H1 (cell line): ENCODE measurements around the gene SERPINE2. TPM values are rescaled to one million over a fixed set of nuclear protein-coding genes. Genes with fewer than 3 reads are reported as not detected.

ENCODE experiments used
- BACH1 ChIP-seq: IDR thresholded peaks from 2 replicates; pipeline ENCODE4 v1.6.1; 2012; ENCODE audit warnings: low read length, improper control_type of control experiment
- CEBPB ChIP-seq: IDR thresholded peaks from 2 replicates; pipeline ENCODE4 v1.6.1; 2012; ENCODE audit warnings: low read depth, low read length
- CHD1 ChIP-seq: IDR thresholded peaks from 2 replicates; pipeline ENCODE4 v1.6.1; 2012; ENCODE audit warnings: low read depth, low read length, improper control_type of control experiment
- EZH2 ChIP-seq: fragments of 200-600 bp; sonication (generic); IDR thresholded peaks from 2 replicates; pipeline ENCODE4 v1.7.1; 2012; ENCODE audit warnings: low read depth, mild to moderate bottlenecking, moderate library complexity, low read length, inconsistent platforms; ENCODE audit not compliant: severe bottlenecking
- FOSL1 ChIP-seq: IDR thresholded peaks from 2 replicates; pipeline ENCODE4 v1.6.1; 2011; ENCODE audit warnings: mild to moderate bottlenecking, low read depth, low read length, moderate library complexity; ENCODE audit not compliant: insufficient read depth
- GTF2F1 ChIP-seq: IDR thresholded peaks from 2 replicates; pipeline ENCODE4 v1.6.1; 2012; ENCODE audit warnings: low read depth, low read length, improper control_type of control experiment, borderline replicate concordance
- JUN ChIP-seq: IDR thresholded peaks from 2 replicates; pipeline ENCODE4 v1.6.1; 2011; ENCODE audit warnings: low read depth, mild to moderate bottlenecking, improper control_type of control experiment, low read length
- JUND ChIP-seq: IDR thresholded peaks from 2 replicates; pipeline ENCODE4 v1.6.1; 2011; ENCODE audit warnings: mild to moderate bottlenecking, improper control_type of control experiment, low read length
- KDM4A ChIP-seq: IDR thresholded peaks from one replicate; pipeline ENCODE4 v1.7.1; 2012; ENCODE audit warnings: low read depth, mild to moderate bottlenecking, moderate library complexity, low read length, inconsistent platforms; ENCODE audit not compliant: severe bottlenecking
- MAFK ChIP-seq: IDR thresholded peaks from 2 replicates; pipeline ENCODE4 v1.6.1; 2012; ENCODE audit warnings: low read depth, mild to moderate bottlenecking, improper control_type of control experiment, low read length
- NRF1 ChIP-seq: IDR thresholded peaks from 2 replicates; pipeline ENCODE4 v1.6.1; 2011; ENCODE audit warnings: mild to moderate bottlenecking, low read depth, low read length, improper control_type of control experiment
- POLR2AphosphoS5 ChIP-seq: IDR thresholded peaks from 2 replicates; pipeline ENCODE4 v1.6.1; 2011; ENCODE audit warnings: low read depth, low read length
- RFX5 ChIP-seq: IDR thresholded peaks from 2 replicates; pipeline ENCODE4 v1.6.1; 2011; ENCODE audit warnings: low read depth, low read length, improper control_type of control experiment, borderline replicate concordance
- SIN3A ChIP-seq, 2 experiments: IDR thresholded peaks in 1 of 2; conservative IDR thresholded peaks in 1 of 2; 2 replicates each; pipeline ENCODE4 v1.6.1; 2011 to 2012; ENCODE audit warnings: low read length in 2 of 2, improper control_type of control experiment in 1 of 2, low read depth in 1 of 2, mild to moderate bottlenecking in 1 of 2
- SIRT6 ChIP-seq: IDR thresholded peaks from one replicate; pipeline ENCODE4 v1.7.1; 2012; ENCODE audit warnings: low read length, inconsistent platforms
- SIX5 ChIP-seq: IDR thresholded peaks from 2 replicates; pipeline ENCODE4 v1.6.1; 2011; ENCODE audit warnings: mild to moderate bottlenecking, low read depth, low read length
- SP2 ChIP-seq: IDR thresholded peaks from 2 replicates; pipeline ENCODE4 v1.6.1; 2012; ENCODE audit warnings: mild to moderate bottlenecking, low read length, inconsistent platforms
- SRF ChIP-seq: IDR thresholded peaks from 2 replicates; pipeline ENCODE4 v1.6.1; 2011; ENCODE audit warnings: mild to moderate bottlenecking, low read depth, low read length, moderate library complexity
- SUZ12 ChIP-seq: fragments of 200-600 bp; sonication (generic); IDR thresholded peaks from 2 replicates; pipeline ENCODE4 v1.6.1; 2012; ENCODE audit warnings: mild to moderate bottlenecking, inconsistent platforms, low read length, moderate library complexity, mixed read lengths
- TAF7 ChIP-seq: optimal IDR thresholded peaks from 2 replicates; pipeline ENCODE3; 2011; ENCODE audit warnings: low read depth, mild to moderate bottlenecking, inconsistent platforms, low read length, moderate library complexity, borderline replicate concordance
- TBP ChIP-seq: IDR thresholded peaks from 2 replicates; pipeline ENCODE4 v1.6.1; 2011; ENCODE audit warnings: low read depth, low read length, improper control_type of control experiment
- TEAD4 ChIP-seq: IDR thresholded peaks from 2 replicates; pipeline ENCODE4 v1.6.1; 2012; ENCODE audit warnings: low read depth, low read length, inconsistent platforms, mixed read lengths
- polyA plus RNA-seq, 7 experiments: library from polyadenylated mRNA; depleted of rRNA in 3 of 7; stranded (reverse) in 5 of 7; unstranded in 2 of 7; fragments of >200 nt in 5 of 7; fragments of 200-250 nt in 2 of 7; gene quantifications; 1 replicate in 5 of 7; 2 replicates in 1 of 7; 4 replicates in 1 of 7; pipeline versions ENCODE4 v1.2.1 to v1.2.3, GENCODE V29; 2011 to 2013; ENCODE audit warnings: missing spikeins in 2 of 7, mixed read lengths in 2 of 7
- total RNA-seq: library from RNA; stranded (reverse); fragmentation: NEBNext Ultra II Directional; extraction: Animal tissue kit (Norgen Biotek cat#: 25700); gene quantifications from 2 replicates; pipeline ENCODE4 v1.2.1, GENCODE V29; 2021
- TF ChIP-seq, protein P1 (sequence below): IDR thresholded peaks from 2 replicates; pipeline ENCODE4 v1.6.1; 2011; ENCODE audit warnings: low read length, improper control_type of control experiment
- TF ChIP-seq, protein P2 (sequence below): IDR thresholded peaks from 2 replicates; pipeline ENCODE4 v1.6.1; 2012; ENCODE audit warnings: inconsistent platforms

Gene SERPINE2
- total and polyA plus RNA-seq, 2 of the 8 experiments (the other 6 are each of a cell fraction or from before 2014, with no cell fraction given): 26.2 to 76.0 TPM

DNA sequence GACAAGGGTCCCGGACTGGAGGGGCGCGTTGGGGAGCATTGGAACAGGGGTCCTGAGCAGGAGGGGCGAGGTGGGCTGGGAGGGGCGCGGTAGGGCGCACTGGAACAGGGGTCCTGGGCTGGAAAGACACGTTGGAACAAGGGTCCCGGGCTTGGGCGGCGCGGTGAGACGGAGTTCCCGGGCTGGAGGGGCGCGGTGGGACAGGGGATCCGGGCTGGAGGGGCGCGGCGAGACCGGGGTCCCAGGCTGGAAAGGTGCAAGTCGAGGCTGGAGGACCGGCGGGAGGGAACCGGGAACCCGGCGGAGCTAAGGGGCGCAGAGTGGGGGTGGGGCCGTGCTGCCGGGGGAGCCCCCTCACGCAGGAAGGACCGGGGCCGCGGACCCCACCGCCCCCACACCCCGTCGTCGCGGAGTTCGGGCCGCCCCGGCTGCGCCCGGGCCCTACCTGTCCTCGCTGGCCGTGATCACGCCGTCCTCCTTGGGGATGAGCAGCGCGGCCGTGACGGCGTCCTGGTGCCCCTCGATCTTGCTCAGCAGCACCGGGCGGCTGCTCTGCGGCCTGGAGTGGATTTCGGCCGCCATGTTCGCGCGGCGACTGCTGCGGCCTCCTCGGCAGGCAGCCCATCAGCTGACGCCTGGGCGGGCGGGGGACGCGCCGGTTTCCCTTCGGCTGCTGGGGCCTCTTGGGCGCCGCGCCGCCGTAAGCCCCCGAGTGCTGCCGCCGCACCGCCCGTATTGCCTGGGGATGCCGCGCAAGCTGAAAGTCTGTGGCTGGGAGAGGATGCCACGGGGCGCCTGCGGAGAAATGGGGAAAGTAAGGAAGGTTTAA lies 94.2 kb downstream of the SERPINE2 start, which contains the start of gene WDFY1 (continued):
- TF ChIP-seq NRF1: no peak
- no peak for TF ChIP-seq SRF
- no peak for TF ChIP-seq JUN
- TF ChIP-seq JUND: no peak
- TF ChIP-seq SP2: no peak
- TF ChIP-seq BACH1: no peak
- no peak for TF ChIP-seq SIX5
- TF ChIP-seq MAFK: peak; percentile 98
- TF ChIP-seq TEAD4: 0 out of 2 replicates have a peak, but pooled peaks have one; percentile 9
- no peak for TF ChIP-seq RFX5
- TF ChIP-seq FOSL1: no peak
- no peak for TF ChIP-seq CEBPB
- peak; percentile 69; the same call in 1 of the 2 replicates for TF ChIP-seq TBP
- TF ChIP-seq, protein P1, sequence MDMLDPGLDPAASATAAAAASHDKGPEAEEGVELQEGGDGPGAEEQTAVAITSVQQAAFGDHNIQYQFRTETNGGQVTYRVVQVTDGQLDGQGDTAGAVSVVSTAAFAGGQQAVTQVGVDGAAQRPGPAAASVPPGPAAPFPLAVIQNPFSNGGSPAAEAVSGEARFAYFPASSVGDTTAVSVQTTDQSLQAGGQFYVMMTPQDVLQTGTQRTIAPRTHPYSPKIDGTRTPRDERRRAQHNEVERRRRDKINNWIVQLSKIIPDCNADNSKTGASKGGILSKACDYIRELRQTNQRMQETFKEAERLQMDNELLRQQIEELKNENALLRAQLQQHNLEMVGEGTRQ: peak; percentile 61
- TF ChIP-seq TAF7: peak; percentile 84
- TF ChIP-seq GTF2F1: no peak
- peak; percentile 74; the same call in 1 of the 2 replicates for TF ChIP-seq POLR2AphosphoS5
- peak; percentile 75 for TF ChIP-seq KDM4A
- TF ChIP-seq, protein P2, sequence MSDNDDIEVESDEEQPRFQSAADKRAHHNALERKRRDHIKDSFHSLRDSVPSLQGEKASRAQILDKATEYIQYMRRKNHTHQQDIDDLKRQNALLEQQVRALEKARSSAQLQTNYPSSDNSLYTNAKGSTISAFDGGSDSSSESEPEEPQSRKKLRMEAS: peak; percentile 41
- peak; percentile 89 to 93; a peak in 3 of 4 replicates for TF ChIP-seq SIN3A (conservative IDR thresholded peaks at IDR 0.05 in 1 of 2, IDR thresholded peaks at IDR 0.05 in 1 of 2; ENCODE audit: low read depth in 1 of 2, low read length in 2 of 2)
- no peak for TF ChIP-seq CHD1
- no peak for TF ChIP-seq SIRT6
- no peak for TF ChIP-seq SUZ12
- TF ChIP-seq EZH2: no peak
